OCI-LY3 (cell line): ENCODE measurements around the gene S100A10.

Experiments
- H2AFZ ChIP-seq: fragments of 200-600, 300-600 bp; shearing (Covaris generic); 2 replicates; pipeline ENCODE4 v1.6.0; 2014; ENCODE audit warnings: antibody characterized with exemption, low read depth, low read length
- H3K27ac ChIP-seq: fragments of 200-600, 300-600 bp; sonication (generic); 2 replicates; pipeline ENCODE4 v1.5.1; 2014; ENCODE audit warnings: mild to moderate bottlenecking, low read length, moderate library complexity, mixed read lengths
- H3K27me3 ChIP-seq: fragments of 200-600, 300-600 bp; sonication (generic); 2 replicates; pipeline ENCODE4 v1.6.1; 2014; ENCODE audit warnings: low read depth, low read length, mixed read lengths
- H3K36me3 ChIP-seq: fragments of 200-600, 300-600 bp; sonication (generic); replicated peaks from 2 replicates; pipeline ENCODE3; 2014; ENCODE audit warnings: low read depth, low read length, mixed read lengths
- H3K4me1 ChIP-seq: fragments of 300-600, 200-600 bp; sonication (generic); 2 replicates; pipeline ENCODE4 v1.6.1; 2014; ENCODE audit warnings: low read length, mixed read lengths
- H3K4me2 ChIP-seq: fragments of 200-600, 300-600 bp; sonication (generic); 2 replicates; pipeline ENCODE4 v1.6.1; 2014; ENCODE audit warnings: low read length, mixed read lengths
- H3K4me3 ChIP-seq: fragments of 300-600, 200-600 bp; sonication (generic); 2 replicates; pipeline ENCODE4 v1.5.1; 2014; ENCODE audit warnings: antibody characterized with exemption, mild to moderate bottlenecking, low read length, moderate library complexity
- H3K79me2 ChIP-seq: fragments of 300-600, 200-600 bp; shearing (Covaris generic); 2 replicates; pipeline ENCODE4 v1.6.1; 2014; ENCODE audit warnings: mild to moderate bottlenecking, low read length, mixed read lengths
- H3K9ac ChIP-seq: fragments of 300-600, 200-600 bp; shearing (Covaris generic); 2 replicates; pipeline ENCODE4 v1.6.0; 2014; ENCODE audit warnings: mild to moderate bottlenecking, low read length, moderate library complexity
- H3K9me3 ChIP-seq: fragments of 200-600, 300-600 bp; shearing (Covaris generic); 2 replicates; pipeline ENCODE4 v1.6.1; 2014; ENCODE audit warnings: low read length, mixed read lengths; ENCODE audit not compliant: insufficient read depth
- H4K20me1 ChIP-seq: fragments of 200-600, 300-600 bp; sonication (generic); 2 replicates; pipeline ENCODE4 v1.6.1; 2016; ENCODE audit warnings: low read length, mixed read lengths; ENCODE audit not compliant: insufficient read depth
- EZH2phosphoT487 ChIP-seq: fragments of 200-600 bp; shearing (Covaris generic); IDR thresholded peaks from 2 replicates; pipeline ENCODE4 v1.6.1; 2018; ENCODE audit warnings: antibody characterized with exemption, mixed run types, low read depth
- TF ChIP-seq, protein P1 (sequence below): fragments of 200-600, 300-600 bp; sonication (generic); IDR thresholded peaks from 2 replicates; pipeline ENCODE4 v1.5.1; 2014; ENCODE audit warnings: antibody characterized with exemption, low read length, low read depth

S100A10 gene

DNA sequence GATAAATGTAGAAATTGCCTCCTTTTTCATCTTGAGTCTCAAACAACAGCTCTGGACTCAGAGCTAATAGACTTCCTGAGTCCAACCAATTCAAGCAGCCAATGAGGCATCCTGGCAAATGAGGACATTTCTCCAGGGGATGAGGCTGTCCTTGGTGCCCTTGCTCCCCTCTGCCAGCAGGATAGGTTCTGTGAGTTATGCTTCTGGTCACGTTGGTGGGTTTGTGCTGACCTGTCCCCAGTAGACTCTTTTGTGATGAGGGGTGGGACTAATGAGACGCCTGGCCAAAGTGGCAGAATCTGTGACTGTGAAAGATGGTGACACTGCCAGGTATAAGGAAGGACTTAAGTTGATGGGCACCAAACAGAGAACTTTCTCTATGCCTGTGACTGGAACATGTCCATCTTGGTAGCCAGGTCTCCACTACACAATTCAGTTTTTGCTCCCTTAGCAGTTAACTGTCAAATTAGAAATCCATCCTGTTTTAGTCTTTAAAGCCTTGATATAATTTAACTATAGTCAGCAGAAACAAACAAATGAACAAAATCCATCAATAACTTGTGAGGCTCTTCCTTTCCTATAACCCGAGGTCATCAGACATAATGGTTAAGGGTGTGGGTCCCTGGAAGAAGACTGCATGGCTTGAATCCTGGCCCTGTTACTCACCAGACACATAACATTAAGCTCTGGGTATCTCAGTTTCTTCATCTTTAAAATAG, 48.6 kb downstream of the S100A10 start:
- Histone ChIP-seq H3K4me2 (peak overlapping the region; percentile 31; the same call in 1 of the 2 replicates), H3K27ac (no peak overlapping the region), H3K79me2 (no peaks in the 10 kb centered on the region), H2AFZ (no peak overlapping the region), H3K4me3 (no peak overlapping the region), H3K36me3 (no peaks in the 10 kb centered on the region), H3K9me3 (no peaks in the 10 kb centered on the region), H3K27me3 (no peaks in the 10 kb centered on the region), H3K4me1 (peaks cover 18% of the 10 kb centered on the region), H3K9ac (no peak overlapping the region), H4K20me1 (no peaks in the 10 kb centered on the region)
- no peak for TF ChIP-seq EZH2phosphoT487
- TF ChIP-seq, protein P1, sequence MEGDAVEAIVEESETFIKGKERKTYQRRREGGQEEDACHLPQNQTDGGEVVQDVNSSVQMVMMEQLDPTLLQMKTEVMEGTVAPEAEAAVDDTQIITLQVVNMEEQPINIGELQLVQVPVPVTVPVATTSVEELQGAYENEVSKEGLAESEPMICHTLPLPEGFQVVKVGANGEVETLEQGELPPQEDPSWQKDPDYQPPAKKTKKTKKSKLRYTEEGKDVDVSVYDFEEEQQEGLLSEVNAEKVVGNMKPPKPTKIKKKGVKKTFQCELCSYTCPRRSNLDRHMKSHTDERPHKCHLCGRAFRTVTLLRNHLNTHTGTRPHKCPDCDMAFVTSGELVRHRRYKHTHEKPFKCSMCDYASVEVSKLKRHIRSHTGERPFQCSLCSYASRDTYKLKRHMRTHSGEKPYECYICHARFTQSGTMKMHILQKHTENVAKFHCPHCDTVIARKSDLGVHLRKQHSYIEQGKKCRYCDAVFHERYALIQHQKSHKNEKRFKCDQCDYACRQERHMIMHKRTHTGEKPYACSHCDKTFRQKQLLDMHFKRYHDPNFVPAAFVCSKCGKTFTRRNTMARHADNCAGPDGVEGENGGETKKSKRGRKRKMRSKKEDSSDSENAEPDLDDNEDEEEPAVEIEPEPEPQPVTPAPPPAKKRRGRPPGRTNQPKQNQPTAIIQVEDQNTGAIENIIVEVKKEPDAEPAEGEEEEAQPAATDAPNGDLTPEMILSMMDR, result no peak

DNA sequence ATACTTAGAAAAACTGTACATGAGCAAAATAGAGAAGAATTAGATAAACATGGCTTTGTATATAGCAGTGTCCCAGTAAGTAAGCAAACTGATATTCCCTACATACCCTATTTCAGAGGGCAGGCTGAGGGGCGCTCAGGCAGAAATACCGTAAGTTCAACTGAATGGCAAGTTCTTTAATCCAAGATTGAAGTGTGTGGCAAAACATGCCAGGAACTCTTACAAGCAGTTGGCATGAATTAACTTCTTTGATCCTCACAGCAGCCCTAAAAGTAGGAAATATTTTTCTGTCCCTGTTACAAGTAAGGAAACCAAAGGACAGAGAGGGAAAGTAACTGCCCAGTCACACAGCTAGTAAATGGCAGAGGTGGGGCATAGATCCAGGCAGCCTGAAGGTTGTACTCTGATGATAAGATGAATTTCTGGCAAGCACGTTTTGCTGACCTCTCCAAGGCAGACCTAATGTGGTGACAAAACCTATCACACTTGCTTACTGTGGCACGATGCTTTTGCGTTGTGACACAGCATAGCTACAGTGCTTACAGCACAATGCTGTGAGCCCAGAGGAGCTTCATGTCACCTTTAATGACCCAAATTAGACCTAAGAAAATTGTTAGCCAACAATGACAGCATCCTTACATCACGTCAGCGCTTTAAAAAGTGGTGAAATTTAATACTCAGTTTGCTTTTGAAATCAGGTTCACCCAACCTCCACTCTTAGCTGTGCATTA, 49.4 kb downstream of the S100A10 start:
- H3K27ac ChIP-seq, result no peak overlapping the region
- H3K79me2 ChIP-seq, result no peaks in the 10 kb centered on the region
- peaks cover 24% of the 10 kb centered on the region for H3K4me1 ChIP-seq
- no peak overlapping the region for H2AFZ ChIP-seq
- no peak overlapping the region for H3K4me2 ChIP-seq
- H3K36me3 ChIP-seq, result no peaks in the 10 kb centered on the region
- no peaks in the 10 kb centered on the region for H4K20me1 ChIP-seq
- H3K9me3 ChIP-seq, result no peaks in the 10 kb centered on the region
- H3K9ac ChIP-seq, result no peak overlapping the region
- no peak for TF ChIP-seq EZH2phosphoT487
- TF ChIP-seq, protein P1, result no peak
- H3K27me3 ChIP-seq, result no peaks in the 10 kb centered on the region
- no peak overlapping the region for H3K4me3 ChIP-seq

DNA sequence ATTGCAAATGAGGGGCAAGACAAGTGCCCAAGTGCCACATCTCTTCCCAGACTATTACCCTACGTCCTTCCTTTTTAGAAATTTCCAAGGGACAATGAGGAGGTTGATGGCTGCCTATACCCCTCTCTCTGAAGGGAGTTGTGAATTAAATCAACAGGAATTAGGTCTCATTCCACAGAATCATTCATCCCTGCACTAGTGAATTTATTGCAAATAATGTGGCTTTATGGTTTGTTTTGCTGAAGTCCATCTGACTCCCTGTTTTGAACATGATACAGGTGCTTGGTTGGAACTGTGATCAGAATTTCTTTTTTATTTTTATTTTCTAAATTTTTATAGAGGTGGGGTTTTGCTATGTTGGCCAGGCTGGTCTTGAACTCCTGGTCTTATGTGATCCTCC, 50.1 kb downstream of the S100A10 start:
- no peaks in the 10 kb centered on the region for H3K27me3 ChIP-seq

DNA sequence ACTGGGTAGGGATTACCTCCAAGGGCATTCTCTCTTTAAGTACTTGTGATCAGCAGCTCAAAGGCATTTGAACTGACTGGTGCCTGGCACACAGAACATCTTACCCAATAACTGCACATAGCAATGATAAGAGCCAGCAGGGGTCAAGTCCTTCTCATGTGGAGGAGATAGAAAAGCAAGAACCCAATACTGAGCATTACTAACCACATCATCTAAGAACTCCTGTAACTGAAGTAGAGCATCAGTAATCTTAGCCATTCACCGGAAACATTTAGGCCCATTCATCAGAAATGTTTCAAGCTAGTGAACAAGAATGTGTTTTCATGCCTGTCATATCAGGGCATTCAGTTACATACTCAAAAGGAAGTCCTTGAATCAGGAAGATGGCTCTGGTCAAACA, 50.8 kb downstream of the S100A10 start:
- Histone ChIP-seq H3K9me3 (no peaks in the 10 kb centered on the region), H3K4me2 (no peak overlapping the region), H3K79me2 (no peaks in the 10 kb centered on the region), H3K27me3 (no peaks in the 10 kb centered on the region), H3K36me3 (no peaks in the 10 kb centered on the region), H2AFZ (0 out of 2 replicates have a peak overlapping the region, but pooled peaks have one; percentile 14), H3K9ac (no peak overlapping the region), H3K4me1 (peaks cover 24% of the 10 kb centered on the region), H4K20me1 (no peaks in the 10 kb centered on the region), H3K27ac (no peak overlapping the region), H3K4me3 (no peak overlapping the region)
- no peak for TF ChIP-seq EZH2phosphoT487
- TF ChIP-seq, protein P1, result no peak

More for the DNA sequence above, 50.1 kb downstream of the S100A10 start:
- no peaks in the 10 kb centered on the region for H3K36me3 ChIP-seq
- H3K9ac ChIP-seq, result no peak overlapping the region
- no peak overlapping the region for H3K27ac ChIP-seq
- H3K4me1 ChIP-seq, result peaks cover 24% of the 10 kb centered on the region
- no peaks in the 10 kb centered on the region for H3K79me2 ChIP-seq
- H3K4me2 ChIP-seq, result no peak overlapping the region
- no peak for TF ChIP-seq EZH2phosphoT487
- TF ChIP-seq, protein P1, result no peak
- no peaks in the 10 kb centered on the region for H3K9me3 ChIP-seq
- H3K4me3 ChIP-seq, result no peak overlapping the region
- no peaks in the 10 kb centered on the region for H4K20me1 ChIP-seq
- no peak overlapping the region for H2AFZ ChIP-seq
